NCI-H2196 treated with DMSO at 0.1 percent for 48 hours (cell line): Measurements from ENCODE around the gene FAM110A.
"Not testable (repeated sequence)": the region's sequence is repeated elsewhere in the genome, so short reads cannot be mapped to it uniquely, and the experiment has no call there.

ENCODE experiments used
- DNase-seq: peaks from one replicate; lab custom pipeline; 2025; ENCODE audit not compliant: unreplicated experiment; lab: John Stamatoyannopoulos, UW

Gene FAM110A

DNA sequence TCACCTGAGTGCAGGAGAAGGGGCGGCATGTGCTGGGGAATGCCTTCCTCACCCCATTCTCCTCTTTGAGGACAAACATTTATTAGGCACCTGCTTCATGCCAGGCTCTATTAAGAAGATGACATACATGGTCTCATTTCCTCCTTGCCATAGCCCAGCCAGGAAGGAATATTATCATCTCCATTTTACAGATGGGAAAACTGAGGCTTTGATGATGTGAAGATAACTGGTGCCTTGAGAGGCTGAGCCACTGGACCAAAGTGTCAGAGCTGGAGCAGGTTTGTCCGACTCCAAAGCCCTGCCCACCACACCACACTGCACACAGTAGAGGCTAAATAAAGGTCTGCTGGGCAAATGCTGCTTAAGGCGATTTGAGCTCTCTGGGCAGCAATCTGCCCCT is 37.2 kb downstream of the FAM110A start:
- DNase-seq = no peak

DNA sequence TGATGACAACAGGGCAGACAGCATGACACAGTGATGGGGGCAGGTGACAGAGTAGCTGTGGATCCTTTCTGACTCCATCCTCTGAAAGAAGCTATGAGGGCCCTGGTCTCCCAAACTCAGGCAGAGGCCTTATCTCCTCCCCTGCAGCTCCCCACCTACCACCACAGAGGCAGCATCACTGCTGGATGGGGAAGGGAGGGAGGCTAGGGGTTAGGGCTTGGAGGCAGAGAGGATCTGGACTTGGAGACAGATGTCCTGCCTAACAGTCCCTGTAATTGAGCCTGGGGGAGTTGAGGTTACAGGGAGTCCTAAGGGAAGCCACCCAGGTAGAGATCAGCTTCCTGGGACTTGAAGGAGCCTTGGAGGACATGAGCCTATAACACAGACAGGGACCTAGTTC is 37.9 kb downstream of the FAM110A start:
- no peak for DNase-seq

DNA sequence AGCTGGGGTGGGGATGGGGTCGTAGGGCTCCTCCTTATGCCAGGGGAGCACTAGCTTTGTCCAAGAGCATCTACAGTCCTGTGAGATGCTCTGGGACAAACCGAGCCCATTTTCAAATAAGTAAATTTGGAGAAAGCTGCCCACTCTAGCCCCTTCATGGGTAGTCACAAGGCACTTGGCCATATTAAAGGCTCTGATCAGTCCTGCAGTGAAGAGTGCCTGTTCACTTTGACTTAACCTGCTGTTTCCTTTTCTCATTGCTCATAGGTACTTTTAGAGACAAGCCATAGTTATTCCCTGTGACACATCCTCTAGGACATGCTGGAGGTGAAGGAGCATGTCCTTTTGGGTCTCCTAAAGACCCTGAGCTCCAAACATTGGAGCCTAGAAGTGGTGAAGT is 38.4 kb downstream of the FAM110A start:
- DNase-seq = no peak

DNA sequence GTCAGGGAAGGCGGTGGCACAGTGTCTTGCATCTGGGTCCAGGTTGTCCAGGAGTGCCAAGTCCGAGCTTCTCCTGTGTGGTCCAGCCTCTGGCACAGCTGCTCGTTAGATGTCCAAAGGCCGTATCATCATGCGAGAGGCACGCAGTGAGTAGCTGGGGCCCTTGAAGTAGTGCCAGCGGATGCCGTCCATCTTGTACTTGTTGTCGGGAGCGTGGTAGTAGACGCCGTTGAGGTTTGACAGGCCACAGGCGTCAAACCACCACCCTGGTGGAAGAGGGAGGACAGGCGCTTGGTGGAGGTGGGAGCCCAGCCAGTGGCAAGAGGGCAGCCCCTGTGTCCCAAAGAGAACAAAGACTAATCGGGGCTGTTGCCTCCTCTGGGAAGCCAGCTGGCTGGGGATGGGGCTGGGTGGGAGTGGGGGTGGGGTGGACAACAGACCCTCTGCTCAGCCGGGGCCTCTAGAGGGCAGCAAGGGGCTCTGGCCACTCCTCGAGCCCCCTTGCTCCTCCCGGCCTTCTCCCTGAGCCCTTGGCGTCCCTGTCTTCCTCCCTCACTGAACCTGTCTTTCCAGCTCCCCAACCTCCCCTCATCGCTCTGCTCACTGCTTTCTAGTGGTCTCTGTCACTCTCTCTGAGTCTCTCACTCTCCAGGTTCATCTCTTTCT is 39.5 kb downstream of the FAM110A start:
- no peak for DNase-seq

DNA sequence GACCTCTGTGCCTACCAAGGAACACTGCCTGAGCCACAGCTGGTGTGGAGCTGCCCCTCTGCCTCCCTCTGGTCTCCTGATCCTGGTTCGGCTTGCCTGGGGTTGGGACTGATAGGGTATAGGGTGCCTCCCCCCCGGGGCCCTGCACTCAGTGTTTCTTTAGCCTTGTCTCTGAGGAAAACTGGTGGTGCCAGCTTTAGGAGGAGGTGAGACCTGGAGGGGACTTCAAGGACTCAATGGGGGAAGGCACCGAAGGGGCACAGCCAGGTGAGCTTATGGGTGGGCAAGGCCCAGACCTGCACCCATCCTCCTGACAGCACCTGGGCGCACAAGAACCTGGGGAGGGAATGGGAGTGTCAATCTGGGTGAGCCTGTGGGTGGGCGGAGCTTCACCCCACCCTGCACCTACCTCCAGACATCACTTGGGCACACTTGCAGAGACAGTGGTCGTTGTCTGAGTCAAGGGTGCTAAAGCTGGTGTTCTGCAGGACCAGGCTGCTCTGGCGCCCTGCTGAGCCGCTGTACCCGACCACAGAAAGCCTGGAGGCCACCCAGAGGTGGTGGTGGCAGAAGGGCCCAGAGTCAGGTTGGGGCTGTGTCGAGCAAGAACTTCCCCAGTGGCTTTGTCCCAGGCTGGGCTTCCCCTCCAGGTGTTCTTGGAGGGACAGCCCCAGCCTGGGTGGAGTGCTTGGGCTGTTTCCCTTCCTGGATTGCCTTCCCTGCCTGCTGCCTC is 40.5 kb downstream of the FAM110A start:
- DNase-seq = no peak

DNA sequence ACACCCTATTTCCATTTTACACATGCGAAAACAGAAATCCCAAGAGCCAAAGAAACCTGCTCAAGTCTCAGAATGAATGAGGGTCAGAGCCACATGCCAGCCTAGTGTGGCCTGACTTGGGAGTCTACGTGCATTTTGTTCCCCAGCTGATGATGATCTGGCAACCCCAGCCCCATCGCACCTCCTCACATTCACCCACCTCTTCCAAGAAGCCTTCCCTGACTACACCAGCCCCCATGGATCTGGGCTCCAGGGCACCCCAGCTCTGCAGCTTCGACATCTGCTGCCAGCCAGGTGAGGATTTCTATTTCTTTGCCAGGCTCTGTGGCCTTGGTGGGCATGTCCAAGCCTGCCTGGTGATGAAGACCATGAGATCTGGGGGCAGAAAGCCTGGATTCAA is 41.6 kb downstream of the FAM110A start:
- no peak for DNase-seq

DNA sequence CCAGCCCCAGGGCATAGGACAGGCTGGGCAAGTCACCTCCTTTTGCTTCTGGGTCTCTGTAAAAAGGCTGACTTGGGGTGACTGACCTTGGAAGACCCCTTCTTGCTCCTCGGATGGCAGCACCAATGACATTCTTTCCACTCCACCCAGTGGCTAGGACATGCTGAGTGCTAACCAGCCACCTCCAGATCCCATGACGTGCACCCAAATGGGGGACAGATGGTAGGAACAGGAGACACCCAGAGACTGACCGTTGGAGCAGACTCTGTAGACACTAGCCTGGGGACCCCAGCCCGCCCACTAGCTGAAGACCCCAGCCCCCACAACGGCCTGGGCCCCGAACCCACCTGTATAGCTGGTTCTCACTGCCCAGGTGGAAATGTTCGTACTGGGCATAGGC is 44.3 kb downstream of the FAM110A start:
- DNase-seq = no peak

DNA sequence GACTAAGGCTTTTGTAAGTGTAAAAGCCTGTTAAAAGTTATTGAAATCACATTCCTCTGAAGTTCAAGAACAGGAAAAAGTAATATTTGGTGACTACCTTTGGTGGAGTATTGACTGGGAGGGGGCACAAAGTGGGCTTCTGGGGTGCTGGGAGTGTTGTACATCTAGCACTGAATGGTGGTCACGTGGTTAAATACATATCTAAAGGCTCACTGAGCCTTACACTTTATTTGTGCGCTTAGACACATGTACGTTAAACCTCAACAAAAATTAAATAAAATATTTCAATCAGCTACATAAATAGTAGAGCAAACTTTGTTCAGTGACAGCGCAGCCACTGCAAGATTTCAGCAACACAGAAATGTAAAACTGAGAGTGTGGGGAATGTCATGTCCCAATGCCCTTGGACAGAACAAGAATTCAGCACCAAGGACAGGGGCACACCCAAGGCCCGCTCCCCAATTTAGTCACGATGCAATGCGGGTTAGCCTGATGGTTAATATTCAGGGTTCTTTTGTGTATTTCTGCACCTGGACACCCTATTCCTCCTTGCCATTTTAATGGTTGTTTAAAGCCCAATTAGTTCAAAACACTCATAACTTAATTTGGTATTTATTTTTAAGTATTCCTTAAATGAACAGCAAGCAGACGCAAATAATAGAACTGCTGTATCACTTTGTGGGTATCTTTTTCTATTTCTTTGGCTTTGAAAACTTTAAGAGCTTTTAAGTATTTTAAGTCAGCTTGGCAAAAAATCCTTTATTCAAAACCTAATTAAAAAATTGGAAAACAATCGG is 45.2 kb downstream of the FAM110A start:
- DNase-seq = no peak

DNA sequence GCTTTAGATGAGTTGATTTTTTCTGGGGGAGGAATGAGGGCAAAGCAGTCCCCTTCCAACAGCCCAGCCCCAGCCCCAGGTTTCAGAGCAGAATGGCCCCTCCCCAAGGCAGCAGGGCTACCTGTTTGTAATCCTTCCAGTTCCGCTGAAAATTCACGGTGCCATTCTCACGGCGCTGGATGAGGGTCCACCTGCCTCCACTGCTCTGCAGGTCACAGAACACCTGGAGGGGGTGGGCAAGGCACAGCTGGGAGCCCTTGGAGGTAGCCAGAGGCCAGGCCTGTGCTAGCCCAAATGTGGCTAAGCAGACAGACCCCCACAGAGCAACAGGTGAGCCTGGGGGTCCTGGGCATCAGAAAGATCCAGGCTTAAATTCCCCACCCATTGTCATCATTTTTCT is 46.1 kb downstream of the FAM110A start:
- no peak for DNase-seq

DNA sequence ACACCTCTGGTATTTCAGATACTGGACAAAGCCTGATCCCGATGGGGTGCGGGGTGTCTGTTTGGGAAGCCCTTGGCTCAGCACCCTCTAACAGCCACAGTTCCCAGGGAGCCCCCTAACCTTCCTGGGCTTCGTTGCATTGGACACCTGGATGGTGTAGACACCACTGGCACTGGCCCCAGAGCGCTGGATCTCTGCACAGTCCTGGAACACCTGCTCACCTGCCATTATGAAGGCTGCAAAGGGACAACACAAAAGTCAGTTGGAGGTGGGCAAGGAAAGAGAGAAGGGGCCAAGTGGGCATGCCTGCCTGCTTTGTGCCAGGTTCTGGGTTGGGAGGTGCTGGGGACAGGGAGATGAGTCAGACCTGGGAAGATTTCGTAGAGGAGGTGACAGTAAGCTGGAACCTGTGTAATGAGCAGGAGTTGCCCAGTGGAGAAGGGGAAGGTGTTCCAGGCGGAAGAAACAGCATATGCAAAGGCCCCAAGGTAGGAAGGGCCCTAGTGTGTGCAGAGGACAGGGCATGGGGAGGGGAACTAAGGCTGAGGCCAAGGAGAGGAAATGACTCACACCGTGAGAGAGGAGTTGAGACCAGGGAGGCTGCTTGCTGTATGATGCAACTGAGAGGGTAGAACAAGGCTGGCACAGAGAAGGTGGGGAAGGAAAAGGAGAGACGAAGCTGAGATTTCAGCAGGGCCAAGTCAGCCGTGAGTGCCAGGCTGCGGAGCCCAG is 47.7 kb downstream of the FAM110A start:
- DNase-seq = no peak

DNA sequence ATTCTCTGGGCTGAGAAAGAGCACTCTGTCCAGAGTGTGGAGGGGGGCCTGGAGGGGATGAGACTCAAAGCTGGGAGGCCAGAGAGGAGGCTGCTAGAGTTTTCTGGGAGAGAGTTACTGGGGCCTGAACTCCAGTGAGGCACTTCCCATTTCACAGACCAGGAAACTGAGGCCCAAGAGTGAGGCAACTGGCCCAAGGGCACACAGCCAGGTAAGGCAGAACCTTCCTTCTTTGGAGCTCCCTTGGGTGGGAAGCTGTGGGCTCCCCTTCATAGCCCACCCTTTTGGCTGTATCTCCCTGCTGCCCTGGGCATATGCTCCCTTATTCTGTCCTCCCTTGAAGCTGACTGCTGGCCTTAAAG is 48.2 kb downstream of the FAM110A start:
- DNase-seq = no peak

DNA sequence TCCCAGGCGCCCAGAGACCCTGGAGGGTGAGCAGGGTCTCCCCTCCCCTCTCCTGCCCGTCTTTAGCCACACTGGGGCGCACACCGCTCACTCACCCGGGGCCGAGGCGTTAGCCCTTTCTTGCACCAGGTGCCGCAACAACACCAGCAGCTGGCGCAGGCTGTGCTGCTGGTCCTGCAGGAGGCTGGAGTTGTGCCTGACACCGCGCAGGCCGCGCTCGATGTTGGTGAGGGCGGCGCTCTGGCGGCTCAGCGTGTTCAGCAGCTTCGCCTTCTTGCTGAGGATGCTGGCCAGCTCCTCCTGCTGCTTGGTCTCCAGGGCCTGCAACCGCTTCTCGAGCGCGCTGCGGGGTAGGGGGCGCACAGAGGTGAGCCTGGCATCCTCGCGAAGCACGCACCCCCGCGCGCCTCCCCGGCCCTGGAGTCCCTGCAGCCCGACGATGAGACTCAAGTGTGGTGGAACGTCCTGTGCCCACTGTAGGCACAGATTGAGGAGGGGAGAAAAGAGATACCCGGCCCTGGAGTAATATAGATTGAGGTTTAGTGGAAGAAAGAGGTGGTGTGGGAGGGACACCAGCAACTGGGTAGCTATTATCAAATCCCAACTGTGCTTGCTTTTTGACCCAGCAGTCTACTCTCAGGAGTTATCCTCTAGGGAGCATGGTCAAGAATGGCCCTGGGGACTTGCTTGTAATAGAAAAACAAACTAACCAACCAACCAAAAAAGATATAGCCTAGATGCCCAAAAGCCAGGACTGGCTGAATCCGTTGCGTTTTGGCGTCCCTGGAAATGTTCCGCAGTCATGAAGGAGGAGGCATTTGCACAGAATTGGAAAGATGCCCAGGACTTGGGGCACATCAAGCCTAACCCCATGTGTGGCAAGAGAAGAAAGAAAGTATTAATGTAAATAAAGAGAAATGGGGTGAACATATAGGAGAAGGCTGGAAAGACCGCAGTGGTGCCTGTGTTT is 51.8 kb downstream of the FAM110A start:
- no peak for DNase-seq

DNA sequence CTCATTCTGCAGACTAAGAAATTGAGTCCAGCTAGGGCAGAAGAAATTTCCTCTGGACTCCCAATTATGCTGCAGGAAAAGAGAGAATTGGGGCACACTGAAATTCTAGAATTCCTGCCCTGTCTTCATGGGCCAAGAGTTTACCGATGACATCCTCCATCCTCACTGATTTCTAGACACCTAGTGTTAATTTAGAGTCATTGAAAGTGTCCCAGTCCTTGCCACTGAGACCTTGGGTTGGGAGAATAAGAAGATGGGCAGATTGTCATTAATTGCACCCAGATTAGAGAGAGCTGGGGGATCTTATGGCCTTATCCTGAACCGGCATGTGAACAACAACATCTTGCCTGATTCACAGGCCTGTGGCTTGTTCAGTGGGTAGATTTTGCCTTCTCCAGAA is 53.6 kb downstream of the FAM110A start:
- DNase-seq = no peak

DNA sequence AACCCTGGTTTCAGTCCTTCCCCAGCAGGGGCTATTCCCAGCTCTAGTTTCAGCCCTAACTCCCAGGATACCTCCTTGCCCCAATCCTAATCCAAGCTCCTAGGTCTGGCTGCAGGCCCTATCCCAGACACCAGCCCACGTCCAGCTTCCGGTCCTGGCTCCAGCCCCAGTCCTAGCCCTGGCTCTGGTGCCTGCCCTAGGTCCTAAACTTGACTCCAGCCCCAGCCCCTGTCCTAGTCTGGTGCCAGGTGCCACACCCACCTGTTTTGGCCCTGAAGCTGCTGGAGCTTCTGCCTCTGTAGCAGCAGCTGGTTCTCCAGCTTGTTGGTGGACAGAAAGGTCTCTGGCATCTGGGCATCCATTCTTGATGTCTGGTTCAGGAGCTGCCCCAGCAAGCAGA is 54.5 kb downstream of the FAM110A start:
- no peak for DNase-seq

DNA sequence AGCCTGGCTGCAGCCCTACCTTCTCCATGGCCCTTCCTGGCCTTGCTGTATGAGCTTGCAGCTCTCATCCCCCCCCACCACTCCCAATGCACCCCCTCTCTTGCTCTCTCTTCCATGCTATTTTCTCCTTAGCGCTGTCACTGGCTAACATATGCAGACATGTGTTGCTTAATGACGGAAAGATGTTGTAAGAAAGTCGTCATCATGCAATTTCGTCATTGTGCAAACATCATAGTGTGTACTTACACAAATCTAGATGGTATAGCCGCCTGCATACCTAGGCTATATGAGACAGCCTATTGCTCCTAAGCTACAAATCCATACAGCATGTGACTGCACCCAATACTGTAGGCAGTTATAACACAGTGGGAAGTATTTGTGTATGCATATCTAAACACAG is 55.6 kb downstream of the FAM110A start:
- no peak for DNase-seq

DNA sequence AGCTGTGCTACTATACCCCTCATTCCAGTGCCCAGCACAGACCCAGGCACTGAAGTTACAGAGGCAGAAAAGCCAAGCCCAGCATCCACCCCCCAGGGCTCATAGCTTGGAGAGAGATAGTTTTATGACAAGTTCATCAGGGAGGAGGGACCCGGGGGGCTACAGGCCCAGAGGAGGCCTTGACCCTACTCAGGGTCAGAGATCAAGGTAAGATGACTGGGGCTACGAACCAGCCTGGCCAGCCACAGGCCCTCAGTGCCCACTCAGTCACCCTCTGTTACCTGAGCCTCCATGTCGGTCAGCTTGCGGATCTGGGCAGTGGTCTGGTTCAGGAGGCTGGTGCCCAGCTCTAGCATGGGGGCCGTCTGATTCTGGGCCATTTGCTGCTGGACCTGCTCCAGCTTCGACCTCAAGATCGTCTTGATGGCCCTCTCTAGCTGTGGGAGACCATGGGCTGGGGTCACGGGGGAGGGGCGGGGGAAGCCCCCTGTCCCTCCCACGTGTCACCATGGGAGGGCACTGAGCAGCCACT is 56.5 kb downstream of the FAM110A start:
- DNase-seq = no peak

DNA sequence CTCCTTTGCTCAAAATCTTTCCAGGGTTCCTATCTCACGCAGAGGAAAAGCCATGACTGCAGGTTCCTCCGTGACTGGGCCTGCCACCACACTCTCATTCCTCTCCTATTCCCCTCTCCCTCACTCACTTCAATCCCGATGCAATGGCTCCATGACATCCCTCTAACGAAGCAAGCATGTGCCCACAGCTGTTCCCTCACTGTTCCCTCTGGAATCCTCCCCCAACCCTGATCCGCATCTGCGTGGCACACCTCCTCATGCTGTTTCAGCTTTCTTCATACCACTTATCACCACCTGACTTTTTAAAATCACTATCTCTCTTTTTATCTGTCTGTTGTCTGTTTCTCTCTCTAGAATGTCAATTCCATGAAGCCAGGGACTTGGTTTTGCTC is 57.1 kb downstream of the FAM110A start:
- no peak for DNase-seq

DNA sequence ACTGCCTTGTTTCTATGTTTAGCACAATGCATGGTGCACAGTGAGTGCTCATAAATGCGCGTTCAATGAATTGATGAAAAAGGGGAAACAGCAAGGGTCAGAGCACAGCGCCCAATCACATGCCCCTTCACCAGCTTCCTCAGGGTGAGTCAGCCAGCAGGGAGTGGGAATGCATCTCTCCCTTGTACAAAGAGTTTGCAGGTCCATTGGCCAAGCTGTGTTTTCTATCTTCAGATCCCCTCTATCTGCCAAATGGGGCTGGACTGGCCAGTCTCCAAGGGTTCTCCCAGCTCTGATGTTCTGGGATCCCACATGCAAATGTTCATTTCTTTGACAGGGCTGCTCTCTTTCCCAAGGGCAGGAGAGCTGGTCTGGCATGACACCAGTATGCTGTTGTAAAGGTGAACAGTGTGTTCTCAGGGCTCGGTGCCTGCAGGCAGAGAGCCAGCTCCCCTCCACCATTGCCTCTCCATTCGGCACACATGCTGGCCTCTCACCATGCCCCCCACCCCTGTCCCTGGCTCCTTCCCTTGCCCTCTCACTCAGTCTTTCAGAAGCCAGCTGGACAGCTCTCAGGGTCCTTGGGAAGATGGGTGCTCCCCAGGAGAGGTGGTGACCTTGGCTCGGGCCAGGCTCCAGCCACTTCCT is 57.7 kb downstream of the FAM110A start:
- DNase-seq = no peak

DNA sequence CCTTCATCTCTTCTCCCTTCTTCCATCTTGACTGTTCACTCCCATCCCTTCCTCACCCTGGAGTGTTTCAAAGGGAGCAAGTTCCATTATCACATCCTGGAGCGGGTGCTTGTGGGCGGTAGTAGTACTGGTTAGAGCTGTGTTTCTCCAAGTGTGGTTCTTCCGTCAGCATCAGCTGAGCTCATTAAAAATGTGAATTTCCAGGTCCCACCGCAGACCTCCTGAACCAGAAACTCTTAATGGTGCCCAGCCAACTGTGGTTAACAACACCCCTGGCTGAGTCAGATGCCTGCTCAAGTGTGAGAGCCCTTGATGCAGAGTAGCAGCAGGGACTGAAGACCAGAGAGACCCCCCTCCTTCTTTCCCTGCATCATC is 58.2 kb downstream of the FAM110A start:
- DNase-seq = no peak

DNA sequence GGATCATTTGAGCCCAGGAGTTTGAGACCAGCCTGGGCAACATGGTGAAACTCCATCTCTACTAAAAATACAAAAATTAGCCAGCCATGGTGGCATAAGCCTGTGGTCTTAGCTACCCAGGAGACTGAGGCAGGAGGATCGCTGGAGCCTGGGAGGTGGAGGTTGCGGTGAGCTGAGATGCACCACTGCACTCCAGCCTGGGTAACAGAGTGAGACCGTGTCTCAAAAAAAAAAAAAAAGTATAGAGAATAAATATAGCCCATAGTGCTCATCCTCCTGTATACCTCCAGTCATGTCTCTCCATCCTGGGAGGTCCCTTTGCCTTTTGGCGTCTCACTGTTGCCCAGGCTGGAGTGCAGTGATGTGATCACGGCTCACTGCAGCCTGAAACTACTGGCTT is 58.9 kb downstream of the FAM110A start:
- not testable (repeated sequence) for DNase-seq
